Neural progenitor cell (in vitro differentiated cells): ENCODE measurements around the gene DPF3.

ENCODE experiments used
- CTCF ChIP-seq: fragments of 200-600 bp; sonication (generic); IDR thresholded peaks from 2 replicates; pipeline ENCODE4 v1.5.1; 2017; ENCODE audit warnings: antibody characterized with exemption, mild to moderate bottlenecking
- EZH2 ChIP-seq: fragments of 200-600 bp; sonication (generic); IDR thresholded peaks from 2 replicates; pipeline ENCODE4 v1.6.1; 2017; ENCODE audit warnings: antibody characterized with exemption, mild to moderate bottlenecking, moderate library complexity
- EZH2phosphoT487 ChIP-seq: fragments of 200-600 bp; sonication (generic); IDR thresholded peaks from 2 replicates; pipeline ENCODE4 v1.6.1; 2017; ENCODE audit warnings: antibody characterized with exemption

- TF ChIP-seq CTCF (no peak), EZH2 (no peak), EZH2phosphoT487 (no peak)
Measured at GRCh38 chr14:72802588-72802946, 91.3 kb downstream of the DPF3 start.
